ENCODE data around the gene SCRN1.

- no peak for TF ChIP-seq TAF1 (IDR thresholded peaks at IDR 0.05; ENCODE audit: low read depth)
- no peak for TF ChIP-seq EP300 (IDR thresholded peaks at IDR 0.05; ENCODE audit: borderline replicate concordance)
- no peak for TF ChIP-seq FOXM1 (IDR thresholded peaks at IDR 0.05; ENCODE audit: borderline replicate concordance, low read depth)
- no peak for TF ChIP-seq YY1 (IDR thresholded peaks at IDR 0.05; ENCODE audit: low read depth)
- TF ChIP-seq, protein P1, sequence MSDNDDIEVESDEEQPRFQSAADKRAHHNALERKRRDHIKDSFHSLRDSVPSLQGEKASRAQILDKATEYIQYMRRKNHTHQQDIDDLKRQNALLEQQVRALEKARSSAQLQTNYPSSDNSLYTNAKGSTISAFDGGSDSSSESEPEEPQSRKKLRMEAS (IDR thresholded peaks at IDR 0.05) = no peak
- TF ChIP-seq, protein P2, sequence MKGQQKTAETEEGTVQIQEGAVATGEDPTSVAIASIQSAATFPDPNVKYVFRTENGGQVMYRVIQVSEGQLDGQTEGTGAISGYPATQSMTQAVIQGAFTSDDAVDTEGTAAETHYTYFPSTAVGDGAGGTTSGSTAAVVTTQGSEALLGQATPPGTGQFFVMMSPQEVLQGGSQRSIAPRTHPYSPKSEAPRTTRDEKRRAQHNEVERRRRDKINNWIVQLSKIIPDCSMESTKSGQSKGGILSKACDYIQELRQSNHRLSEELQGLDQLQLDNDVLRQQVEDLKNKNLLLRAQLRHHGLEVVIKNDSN (IDR thresholded peaks at IDR 0.05) = no peak
- no peak for TF ChIP-seq EGR1 (IDR thresholded peaks at IDR 0.05)
Observed at GRCh38 chr7:29906200-29907022, 83.2 kb downstream of the SCRN1 start.

All from Ishikawa (cell line).